ENCODE data around the gene IKZF5. TPM values are rescaled to one million over a fixed set of nuclear protein-coding genes. Genes with fewer than 3 reads are reported as not detected.

The IKZF5 gene
- total RNA-seq, result 10 to 100 TPM in 1 of 4 donors, 1 to 10 TPM in 3; 8.7 to 10.5 (median 9.5) TPM

- intact Hi-C loops (cut with DNase I; ENCODE audit: low total_unique reads), result no loop called here
- WGBS, 2 donors, result 0% methylated on average over 43 to 45 of the region's 68 CpGs
- peak in 1 of 2 donors; percentile 86 for TF ChIP-seq POLR2A (IDR thresholded peaks at IDR 0.05)
- TF ChIP-seq, protein P1, sequence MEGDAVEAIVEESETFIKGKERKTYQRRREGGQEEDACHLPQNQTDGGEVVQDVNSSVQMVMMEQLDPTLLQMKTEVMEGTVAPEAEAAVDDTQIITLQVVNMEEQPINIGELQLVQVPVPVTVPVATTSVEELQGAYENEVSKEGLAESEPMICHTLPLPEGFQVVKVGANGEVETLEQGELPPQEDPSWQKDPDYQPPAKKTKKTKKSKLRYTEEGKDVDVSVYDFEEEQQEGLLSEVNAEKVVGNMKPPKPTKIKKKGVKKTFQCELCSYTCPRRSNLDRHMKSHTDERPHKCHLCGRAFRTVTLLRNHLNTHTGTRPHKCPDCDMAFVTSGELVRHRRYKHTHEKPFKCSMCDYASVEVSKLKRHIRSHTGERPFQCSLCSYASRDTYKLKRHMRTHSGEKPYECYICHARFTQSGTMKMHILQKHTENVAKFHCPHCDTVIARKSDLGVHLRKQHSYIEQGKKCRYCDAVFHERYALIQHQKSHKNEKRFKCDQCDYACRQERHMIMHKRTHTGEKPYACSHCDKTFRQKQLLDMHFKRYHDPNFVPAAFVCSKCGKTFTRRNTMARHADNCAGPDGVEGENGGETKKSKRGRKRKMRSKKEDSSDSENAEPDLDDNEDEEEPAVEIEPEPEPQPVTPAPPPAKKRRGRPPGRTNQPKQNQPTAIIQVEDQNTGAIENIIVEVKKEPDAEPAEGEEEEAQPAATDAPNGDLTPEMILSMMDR (IDR thresholded peaks at IDR 0.05), result no peak
These were observed at the start of gene IKZF5, which contains the start of gene ACADSB for GRCh38 chr10:123008355-123009104. Gene IKZF5, minus strand, starts transcription at chr10:123008795. Its CDS starts 10,170 bp downstream, at chr10:122998625. Gene ACADSB, plus strand, starts transcription at chr10:123009006. Its CDS starts 24 bp downstream, at chr10:123009030.

DNA sequence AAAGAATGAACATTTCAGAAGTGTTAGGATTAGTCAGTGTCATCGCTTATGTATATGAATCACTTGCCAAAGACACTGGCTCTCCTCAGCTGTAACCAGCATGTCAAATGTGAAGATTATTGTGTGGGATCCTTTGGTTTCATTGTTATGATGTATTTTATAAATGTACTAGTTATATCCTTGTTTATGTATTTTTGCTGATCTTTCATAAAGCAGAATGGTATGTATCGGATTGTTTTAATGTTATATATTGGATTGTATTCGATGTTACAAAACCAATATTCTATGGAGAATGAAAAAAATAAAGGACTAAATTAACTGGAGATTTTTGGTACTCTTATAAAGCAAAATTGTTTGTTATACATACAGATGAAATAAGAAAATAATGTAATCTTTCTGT is 49.4 kb upstream of the IKZF5 start:
- no peak overlapping the region for H3K4me3 ChIP-seq (ENCODE audit: low read depth, poor library complexity, severe bottlenecking)
- intact Hi-C loops (cut with DNase I; ENCODE audit: low total_unique reads), result no loop called here
- TF ChIP-seq, protein P1 (IDR thresholded peaks at IDR 0.05), result no peak
- no peak for TF ChIP-seq POLR2A (IDR thresholded peaks at IDR 0.05)
- 97 to 98% methylated on average over 3 of the region's 3 CpGs for WGBS, 2 donors
- DNase-seq (ENCODE audit: low spot score in 2 of 2), result no peak

More at GRCh38 chr10:123008355-123009104, at the start of gene IKZF5, which contains the start of gene ACADSB:
- DNase-seq (ENCODE audit: low spot score in 2 of 2), result peak; percentile 97 to 99
- H3K4me3 ChIP-seq (ENCODE audit: low read depth, poor library complexity, severe bottlenecking), result peak within 1 kb of the TSS; percentile 96

DNA sequence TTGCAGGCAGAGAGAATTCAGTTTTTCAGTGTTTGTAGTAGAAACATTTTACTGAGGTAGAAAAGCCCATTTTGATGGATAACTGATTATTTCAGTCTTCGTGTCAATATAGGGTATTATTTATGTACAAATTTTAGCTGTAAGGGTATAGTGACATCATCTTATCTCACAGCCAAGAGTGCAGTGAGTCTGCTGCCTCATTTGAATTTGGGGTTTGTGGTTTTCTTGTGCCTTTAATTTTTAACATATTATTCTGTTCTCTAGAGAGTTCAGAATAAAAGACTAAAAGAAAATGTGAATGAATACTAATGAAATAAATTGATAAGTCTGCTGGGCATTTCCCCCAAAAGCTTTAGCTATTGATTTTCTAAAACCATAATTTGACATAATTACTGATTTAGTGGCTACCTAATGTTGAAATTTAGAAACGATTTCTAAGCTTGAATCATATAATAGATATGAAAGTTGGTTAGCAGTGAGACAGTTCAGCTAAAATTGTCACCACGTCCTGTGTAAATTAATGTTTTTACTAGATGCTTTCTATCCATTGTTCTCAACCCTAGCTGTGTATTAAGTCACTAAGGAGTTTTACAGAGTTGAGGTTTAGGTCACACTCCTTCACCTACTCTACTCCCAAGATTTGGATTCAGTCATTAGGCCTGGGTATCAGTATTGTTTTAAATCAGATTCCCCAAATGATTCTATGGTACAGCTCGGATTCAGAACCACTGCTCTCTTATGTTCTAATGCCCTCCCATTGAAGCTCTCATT is 37.6 kb upstream of the IKZF5 start:
- TF ChIP-seq POLR2A (IDR thresholded peaks at IDR 0.05), result no peak
- TF ChIP-seq, protein P1 (IDR thresholded peaks at IDR 0.05), result no peak
- WGBS, 2 donors, result 79 to 86% methylated on average over 4 of the region's 4 CpGs
- no peak for DNase-seq (ENCODE audit: low spot score in 2 of 2)
- intact Hi-C loops (cut with DNase I; ENCODE audit: low total_unique reads), result loop anchor here (10.0 kb wide), 1 partner anchor 509 kb away; no protein-coding TSS in a partner anchor
- no peak overlapping the region for H3K4me3 ChIP-seq (ENCODE audit: low read depth, poor library complexity, severe bottlenecking)

DNA sequence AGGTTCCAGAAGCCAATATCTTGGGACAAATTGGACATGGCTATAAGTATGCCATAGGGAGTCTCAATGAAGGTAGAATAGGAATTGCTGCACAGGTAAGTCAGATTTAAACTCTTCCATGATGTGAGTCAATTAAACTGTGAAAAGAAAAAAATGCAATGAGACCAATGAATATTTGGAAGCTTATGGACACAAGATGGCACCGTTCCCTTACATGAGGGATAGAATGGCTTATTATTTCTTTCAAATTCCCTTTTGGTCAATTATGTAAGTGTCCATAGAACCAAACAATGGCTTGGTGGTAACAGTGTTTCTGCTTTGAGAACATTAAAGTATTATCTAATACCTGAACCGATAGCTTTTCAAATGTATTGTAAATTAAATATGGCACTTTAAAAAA is 35.8 kb upstream of the IKZF5 start:
- TF ChIP-seq POLR2A (IDR thresholded peaks at IDR 0.05), result no peak
- TF ChIP-seq, protein P1 (IDR thresholded peaks at IDR 0.05), result no peak
- intact Hi-C loops (cut with DNase I; ENCODE audit: low total_unique reads), result loop anchor here (10.0 kb wide), 1 partner anchor 510 kb away; no protein-coding TSS in a partner anchor
- 91 to 92% methylated on average over 2 of the region's 2 CpGs for WGBS, 2 donors
- H3K4me3 ChIP-seq (ENCODE audit: low read depth, poor library complexity, severe bottlenecking), result no peak overlapping the region
- DNase-seq (ENCODE audit: low spot score in 2 of 2), result no peak

GRCh38 chr10:123043409-123043925 is 34.9 kb upstream of the IKZF5 start:
- intact Hi-C loops (cut with DNase I; ENCODE audit: low total_unique reads), result loop anchor here (10.0 kb wide), 1 partner anchor 511 kb away; no protein-coding TSS in a partner anchor
- WGBS, 2 donors, result 8 to 26% methylated on average over 5 of the region's 5 CpGs
- peak in 1 of 2 donors; percentile 19 for DNase-seq (ENCODE audit: low spot score in 2 of 2)
- no peak overlapping the region for H3K4me3 ChIP-seq (ENCODE audit: low read depth, poor library complexity, severe bottlenecking)
- TF ChIP-seq POLR2A (IDR thresholded peaks at IDR 0.05), result no peak
- TF ChIP-seq, protein P1 (IDR thresholded peaks at IDR 0.05), result no peak

All from lower leg skin (tissue), 4 donors.